Psoas muscle (tissue), 8 donors: Measurements from ENCODE around the gene HLCS. TPM values are rescaled to one million over a fixed set of nuclear protein-coding genes. Genes with fewer than 3 reads are reported as not detected.
A peak's percentile ranks its signal among the peaks of the same experiment; 100 is the strongest.

Source experiments
- ATAC-seq, 4 donors: fragments of 200-7000 bp; cut with Tn5 transposase; one replicate each; pipeline ENCODE4 v1.9.1; 2020; ENCODE audit warnings: moderate library complexity in 3 of 4, mild to moderate bottlenecking in 2 of 4
- DNase-seq, 2 donors: peaks; one replicate each; pipeline ENCODE4 v3.0.0-alpha.2; 2020
- H3K27ac ChIP-seq: fragments of 200-600 bp; one replicate; pipeline ENCODE4 v1.8.0; 2022
- H3K27me3 ChIP-seq, 3 donors: fragments of 200-600 bp in 1 of 3; one replicate each; pipeline versions ENCODE4 v1.6.1 to v1.8.0; 2013 to 2022; ENCODE audit warnings: low read length in 2 of 3, mild to moderate bottlenecking in 2 of 3, moderate library complexity in 1 of 3; ENCODE audit not compliant: insufficient read depth in 3 of 3
- H3K36me3 ChIP-seq, 2 donors: fragments of 200-600 bp in 1 of 2; one replicate each; pipeline versions ENCODE4 v1.6.1 to v1.8.0; 2013 to 2022; ENCODE audit warnings: low read depth in 1 of 2, mild to moderate bottlenecking in 1 of 2, moderate library complexity in 1 of 2; ENCODE audit not compliant: insufficient read depth in 1 of 2
- H3K4me1 ChIP-seq: fragments of 200-600 bp; one replicate; pipeline ENCODE4 v1.8.0; 2022
- H3K4me3 ChIP-seq: fragments of 200-600 bp; one replicate; pipeline ENCODE4 v1.8.0; 2022; ENCODE audit warnings: mild to moderate bottlenecking
- H3K9me3 ChIP-seq: fragments of 200-600 bp; one replicate; pipeline ENCODE4 v1.8.0; 2022
- WGBS, 3 donors: extraction: QIAGEN DNeasy Blood & Tissue Kit; methylation state at CpG; one replicate each; pipeline versions ENCODE4 v1.1.6 to v1.1.7; 2013; 5-methylcytosine and 5-hydroxymethylcytosine counted together
- intact Hi-C, 2 donors: fragments of 100-400 bp; cut with DNase I; formaldehyde crosslinking; loops; one replicate each; pipeline versions ENCODE4 v1.11.0 to v1.14.2; 2022
- polyA plus RNA-seq, 3 donors: library from polyadenylated mRNA; stranded (reverse); fragments of 200-250 nt; gene quantifications; one replicate each; pipeline ENCODE4 v1.2.3, GENCODE V29; 2013
- total RNA-seq, 4 donors: library from RNA; stranded (reverse); fragmentation: NEBNext Ultra II Directional in 2 of 4; extraction: Animal tissue kit (Norgen Biotek cat#: 25700) in 2 of 4; gene quantifications; one replicate each; pipeline versions ENCODE4 v1.2.1 to v1.2.4, GENCODE V29; 2021 to 2023
- TF ChIP-seq, protein P1 (sequence below): fragments of 200-600 bp; IDR thresholded peaks from one replicate; pipeline ENCODE4 v1.8.0; 2022; ENCODE audit warnings: antibody characterized with exemption
- donor health status: healthy with polysubstance abuse.
- donor health status: DM: no; HTN: no; CAD: no; lungs with moderate emphysema.
- donor health status: Bipolar disorder and iron deficiency.
- donor health status: healthy.
- donor health status: DM: yes; HTN: yes; CAD: no.
- donor health status: DM: no; HTN: no; CAD: no.
- donor health status: DM: no; HTN: no; CAD: no.
- donor health status: DM: yes; HTN: yes; CAD: no.

Gene HLCS
- total and polyA plus RNA-seq, 7 donors: 3.6 to 13.5 (median 8.1) TPM

DNA sequence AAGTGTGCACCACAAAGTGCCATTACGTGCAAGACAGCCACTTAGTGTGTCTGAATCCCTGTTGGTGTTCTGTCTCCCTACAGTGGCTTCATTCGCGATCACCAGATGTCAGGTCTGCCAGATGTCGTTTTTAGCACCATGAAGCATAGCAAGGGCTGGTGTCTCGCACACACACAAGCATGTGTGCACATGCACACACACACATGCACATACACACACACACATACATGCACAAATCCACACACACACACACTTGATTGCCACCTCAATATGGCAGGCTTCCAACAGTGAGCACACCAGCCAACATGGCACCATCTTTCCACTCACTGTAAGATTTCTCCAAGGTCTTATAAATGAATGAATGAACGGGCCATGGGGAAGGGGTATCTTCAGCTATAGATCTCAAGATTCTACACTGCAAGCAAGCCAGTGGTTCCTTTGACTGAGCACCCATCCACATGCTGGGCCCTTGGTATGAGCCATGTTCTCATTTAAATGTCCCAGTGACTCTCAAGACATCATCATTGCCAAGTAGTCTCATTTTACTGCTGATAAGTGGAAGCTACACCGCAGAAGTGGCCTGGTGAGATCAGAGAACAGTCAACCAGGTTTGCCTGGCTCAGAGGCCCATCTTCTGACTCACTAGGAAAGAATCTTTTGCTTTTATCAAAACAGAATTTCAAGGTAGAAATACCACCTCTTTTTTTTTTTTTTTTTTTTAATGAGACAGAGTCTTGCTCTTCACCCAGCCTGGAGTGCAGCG, 182.7 kb downstream of the HLCS start:
- H3K9me3 ChIP-seq: no peaks in the 10 kb centered on the region
- DNase-seq: no peak
- ATAC-seq: peak in 3 of 4 donors; percentile 34 to 69 (median 58)
- no peak overlapping the region for H3K4me3 ChIP-seq
- H3K27me3 ChIP-seq: no peaks in the 10 kb centered on the region
- WGBS, 3 donors: 89 to 97% (median 95%) methylated on average over 8 of the region's 8 CpGs
- H3K36me3 ChIP-seq: no peaks in the 10 kb centered on the region
- intact Hi-C loops: no loop called here
- no peak overlapping the region for H3K27ac ChIP-seq
- no peaks in the 10 kb centered on the region for H3K4me1 ChIP-seq
- TF ChIP-seq, protein P1, sequence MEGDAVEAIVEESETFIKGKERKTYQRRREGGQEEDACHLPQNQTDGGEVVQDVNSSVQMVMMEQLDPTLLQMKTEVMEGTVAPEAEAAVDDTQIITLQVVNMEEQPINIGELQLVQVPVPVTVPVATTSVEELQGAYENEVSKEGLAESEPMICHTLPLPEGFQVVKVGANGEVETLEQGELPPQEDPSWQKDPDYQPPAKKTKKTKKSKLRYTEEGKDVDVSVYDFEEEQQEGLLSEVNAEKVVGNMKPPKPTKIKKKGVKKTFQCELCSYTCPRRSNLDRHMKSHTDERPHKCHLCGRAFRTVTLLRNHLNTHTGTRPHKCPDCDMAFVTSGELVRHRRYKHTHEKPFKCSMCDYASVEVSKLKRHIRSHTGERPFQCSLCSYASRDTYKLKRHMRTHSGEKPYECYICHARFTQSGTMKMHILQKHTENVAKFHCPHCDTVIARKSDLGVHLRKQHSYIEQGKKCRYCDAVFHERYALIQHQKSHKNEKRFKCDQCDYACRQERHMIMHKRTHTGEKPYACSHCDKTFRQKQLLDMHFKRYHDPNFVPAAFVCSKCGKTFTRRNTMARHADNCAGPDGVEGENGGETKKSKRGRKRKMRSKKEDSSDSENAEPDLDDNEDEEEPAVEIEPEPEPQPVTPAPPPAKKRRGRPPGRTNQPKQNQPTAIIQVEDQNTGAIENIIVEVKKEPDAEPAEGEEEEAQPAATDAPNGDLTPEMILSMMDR: no peak

DNA sequence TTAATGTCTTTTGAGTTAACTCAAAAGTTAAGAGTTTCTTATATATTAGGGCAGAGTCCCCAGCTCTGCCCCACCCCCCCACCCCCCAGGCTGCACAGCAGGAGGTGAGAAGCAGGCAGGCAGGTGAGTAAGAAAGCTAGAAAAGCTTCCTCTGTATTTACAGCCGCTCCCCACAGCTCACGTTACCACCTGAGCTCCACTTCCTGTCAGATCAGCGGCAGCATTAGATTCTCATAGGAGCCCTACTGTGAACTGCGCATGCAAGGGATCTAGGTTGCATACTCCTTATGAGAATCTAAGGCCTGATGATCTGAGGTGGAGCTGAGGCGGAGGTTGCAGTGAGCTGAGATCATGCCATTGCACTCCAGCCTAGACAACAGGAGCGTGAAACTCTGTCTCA, 185.6 kb downstream of the HLCS start:
- Histone ChIP-seq H3K9me3 (no peaks in the 10 kb centered on the region), H3K27me3 (no peaks in the 10 kb centered on the region), H3K4me3 (no peak overlapping the region), H3K4me1 (no peaks in the 10 kb centered on the region), H3K27ac (no peak overlapping the region), H3K36me3 (no peaks in the 10 kb centered on the region)
- WGBS, 3 donors: 83 to 96% (median 94%) methylated on average over 6 of the region's 6 CpGs
- TF ChIP-seq, protein P1: no peak
- ATAC-seq (no peak), DNase-seq (no peak)
- intact Hi-C loops: no loop called here

DNA sequence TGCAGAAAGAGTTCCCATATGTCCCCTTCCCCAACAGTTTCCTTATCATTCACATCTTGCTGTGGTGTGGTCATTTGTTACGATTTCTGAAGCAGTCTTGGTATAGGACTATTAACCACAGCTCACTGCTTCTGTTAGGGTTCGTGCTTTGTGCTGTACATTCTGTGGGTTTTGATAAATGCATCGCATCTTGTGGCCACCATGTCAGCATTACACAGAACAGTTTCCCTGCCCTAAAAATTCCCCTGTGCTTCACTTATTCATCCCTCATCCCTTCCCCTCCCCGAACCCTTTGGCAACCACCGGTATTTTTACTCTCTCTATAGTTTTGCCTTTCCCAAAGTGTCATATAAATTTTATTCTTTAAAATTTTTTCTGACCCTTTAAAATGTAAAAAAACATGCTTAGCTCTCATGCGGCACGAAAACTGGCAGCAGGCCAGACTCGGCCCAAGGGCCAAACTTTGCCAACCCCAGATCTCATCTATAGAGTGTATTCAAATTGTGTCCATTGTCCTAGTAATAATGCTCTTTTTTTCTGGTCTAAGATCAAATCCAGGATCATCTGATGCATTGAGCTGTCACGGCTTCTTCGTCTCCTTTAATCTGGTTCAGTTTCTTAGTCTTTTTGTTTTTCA, 189.4 kb downstream of the HLCS start:
- H3K36me3 ChIP-seq: no peaks in the 10 kb centered on the region
- WGBS, 3 donors: 64 to 78% (median 76%) methylated on average over 10 of the region's 10 CpGs
- no peak overlapping the region for H3K4me3 ChIP-seq
- H3K27me3 ChIP-seq: no peaks in the 10 kb centered on the region
- intact Hi-C loops: loop anchor here in 1 of 2 donors (10.0 kb wide), 1 partner anchor 58 kb away; no protein-coding TSS in a partner anchor
- ATAC-seq (no peak), DNase-seq (no peak)
- H3K27ac ChIP-seq: no peak overlapping the region
- H3K9me3 ChIP-seq: no peaks in the 10 kb centered on the region
- H3K4me1 ChIP-seq: peaks cover 10% of the 10 kb centered on the region
- TF ChIP-seq, protein P1: no peak

DNA sequence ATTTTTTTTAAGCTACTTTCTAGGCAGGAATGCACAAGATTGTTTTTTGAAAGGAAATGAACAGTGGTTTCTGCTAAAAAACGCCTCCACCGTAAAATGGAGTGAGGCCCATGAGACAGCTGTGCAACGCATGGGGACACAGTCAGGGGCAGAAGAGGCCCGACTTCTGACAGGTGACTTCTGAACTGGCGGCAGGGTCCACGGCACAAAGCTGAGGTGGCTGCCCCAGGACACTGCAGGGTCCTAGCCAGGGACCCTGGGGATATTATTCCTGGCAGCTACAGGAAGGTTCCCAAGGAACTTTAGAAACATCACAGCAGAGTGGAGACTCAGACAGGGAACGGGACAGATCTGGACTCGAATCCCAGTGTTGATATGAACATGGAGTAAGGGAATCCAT, 192.5 kb downstream of the HLCS start:
- WGBS, 3 donors: 51 to 78% (median 63%) methylated on average over 8 of the region's 8 CpGs
- Histone ChIP-seq H3K27ac (peak overlapping the region; percentile 47), H3K9me3 (no peaks in the 10 kb centered on the region), H3K4me1 (peaks cover 15% of the 10 kb centered on the region), H3K4me3 (no peak overlapping the region), H3K27me3 (no peaks in the 10 kb centered on the region), H3K36me3 (no peaks in the 10 kb centered on the region)
- no peak for DNase-seq
- ATAC-seq: no peak
- TF ChIP-seq, protein P1: no peak
- intact Hi-C loops: loop anchor here in 1 of 2 donors (10.0 kb wide), 1 partner anchor 61 kb away; no protein-coding TSS in a partner anchor
